ENCODE results near the gene DNM2.

DNM2 gene

DNA sequence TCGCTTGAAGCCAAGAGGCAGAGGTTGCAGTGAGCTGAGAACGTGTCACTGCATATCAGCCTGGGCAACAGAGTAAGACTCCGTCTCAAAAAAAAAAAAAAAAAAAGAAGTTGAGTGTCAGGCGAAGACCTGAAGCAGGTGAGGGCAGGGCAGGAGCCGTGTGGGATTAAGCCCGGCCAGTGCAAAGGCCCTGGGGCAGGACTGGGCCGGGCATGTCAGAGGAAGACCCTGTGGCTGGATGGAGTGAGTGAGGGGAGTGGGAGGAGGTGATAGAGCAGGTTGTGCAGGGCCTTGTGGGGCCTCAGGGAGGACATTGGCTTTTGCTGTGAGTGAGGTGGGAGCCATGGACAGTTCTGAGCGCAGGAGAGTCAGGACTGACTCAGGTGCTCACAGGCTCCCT is 70.3 kb downstream of the DNM2 start:
- ChIA-PET POLR2A (no interaction called here), CTCF (interaction anchor here (1.2 to 2.0 kb wide), 4 partner anchors 7 to 71 kb away, joined by 3 to 5 read pairs (median 3); partner anchors contain the start of gene DNM2)
- no peak for DNase-seq (ENCODE audit: extremely low spot score)
- TF ChIP-seq, protein P1, sequence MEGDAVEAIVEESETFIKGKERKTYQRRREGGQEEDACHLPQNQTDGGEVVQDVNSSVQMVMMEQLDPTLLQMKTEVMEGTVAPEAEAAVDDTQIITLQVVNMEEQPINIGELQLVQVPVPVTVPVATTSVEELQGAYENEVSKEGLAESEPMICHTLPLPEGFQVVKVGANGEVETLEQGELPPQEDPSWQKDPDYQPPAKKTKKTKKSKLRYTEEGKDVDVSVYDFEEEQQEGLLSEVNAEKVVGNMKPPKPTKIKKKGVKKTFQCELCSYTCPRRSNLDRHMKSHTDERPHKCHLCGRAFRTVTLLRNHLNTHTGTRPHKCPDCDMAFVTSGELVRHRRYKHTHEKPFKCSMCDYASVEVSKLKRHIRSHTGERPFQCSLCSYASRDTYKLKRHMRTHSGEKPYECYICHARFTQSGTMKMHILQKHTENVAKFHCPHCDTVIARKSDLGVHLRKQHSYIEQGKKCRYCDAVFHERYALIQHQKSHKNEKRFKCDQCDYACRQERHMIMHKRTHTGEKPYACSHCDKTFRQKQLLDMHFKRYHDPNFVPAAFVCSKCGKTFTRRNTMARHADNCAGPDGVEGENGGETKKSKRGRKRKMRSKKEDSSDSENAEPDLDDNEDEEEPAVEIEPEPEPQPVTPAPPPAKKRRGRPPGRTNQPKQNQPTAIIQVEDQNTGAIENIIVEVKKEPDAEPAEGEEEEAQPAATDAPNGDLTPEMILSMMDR (IDR thresholded peaks at IDR 0.05; ENCODE audit: control extremely low read depth, extremely low read depth, low read depth, missing control alignments) = no peak

- CTCF ChIA-PET = interaction anchor here (2.0 kb wide), 1 partner anchor 73 kb away, joined by 5 read pairs; the partner anchor contains the start of gene DNM2
- DNase-seq (ENCODE audit: extremely low spot score) = no peak
- TF ChIP-seq, protein P1 (IDR thresholded peaks at IDR 0.05; ENCODE audit: control extremely low read depth, extremely low read depth, low read depth, missing control alignments) = no peak
- POLR2A ChIA-PET = no interaction called here
These were observed 72.0 kb downstream of the DNM2 start for GRCh38 chr19:10789866-10790265.

GRCh38 chr19:10796653-10797052 is 78.8 kb downstream of the DNM2 start:
- no peak for DNase-seq (ENCODE audit: extremely low spot score)
- POLR2A ChIA-PET = interaction anchor here (0.6 kb wide), 1 partner anchor 145 kb away, joined by 5 read pairs; no protein-coding TSS in a partner anchor
- TF ChIP-seq, protein P1 (IDR thresholded peaks at IDR 0.05; ENCODE audit: control extremely low read depth, extremely low read depth, low read depth, missing control alignments) = no peak
- CTCF ChIA-PET = interaction anchor here (1.7 kb wide), 1 partner anchor 80 kb away, joined by 4 read pairs; no protein-coding TSS in a partner anchor

DNA sequence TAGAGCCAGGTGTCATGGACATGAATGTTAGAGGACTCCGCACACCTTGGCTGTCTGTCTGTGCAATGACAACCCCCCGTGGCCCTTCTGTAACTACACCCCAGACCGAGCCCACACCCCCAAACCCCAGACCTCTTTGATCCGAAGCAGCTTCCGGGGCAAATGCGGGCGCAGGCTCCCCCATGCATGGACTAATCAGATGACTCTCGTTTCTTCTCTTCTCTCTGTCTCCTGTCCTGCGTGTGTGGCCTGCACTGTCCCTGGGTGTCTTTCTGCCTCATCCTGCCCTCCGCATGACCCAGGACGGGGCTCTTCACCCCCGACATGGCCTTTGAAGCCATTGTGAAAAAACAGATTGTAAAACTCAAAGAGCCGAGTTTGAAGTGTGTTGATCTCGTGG is 79.2 kb downstream of the DNM2 start:
- ChIA-PET POLR2A (interaction anchor here (0.6 kb wide), 1 partner anchor 145 kb away, joined by 5 read pairs; no protein-coding TSS in a partner anchor), CTCF (interaction anchor here (1.7 kb wide), 1 partner anchor 80 kb away, joined by 4 read pairs; no protein-coding TSS in a partner anchor)
- no peak for DNase-seq (ENCODE audit: extremely low spot score)
- TF ChIP-seq, protein P1 (IDR thresholded peaks at IDR 0.05; ENCODE audit: control extremely low read depth, extremely low read depth, low read depth, missing control alignments) = no peak

GRCh38 chr19:10797541-10798256 is 79.8 kb downstream of the DNM2 start:
- ChIA-PET CTCF (no interaction called here), POLR2A (interaction anchor here (0.6 kb wide), 1 partner anchor 146 kb away, joined by 5 read pairs; no protein-coding TSS in a partner anchor)
- TF ChIP-seq, protein P1 (IDR thresholded peaks at IDR 0.05; ENCODE audit: control extremely low read depth, extremely low read depth, low read depth, missing control alignments) = no peak
- DNase-seq (ENCODE audit: extremely low spot score) = peak; percentile 72

GRCh38 chr19:10800488-10800887 is 82.6 kb downstream of the DNM2 start:
- DNase-seq (ENCODE audit: extremely low spot score) = no peak
- ChIA-PET POLR2A (no interaction called here), CTCF (interaction anchor here (1.0 to 1.1 kb wide), 2 partner anchors 64 to 83 kb away, joined by 3 read pairs; partner anchors contain the start of gene DNM2)
- TF ChIP-seq, protein P1 (IDR thresholded peaks at IDR 0.05; ENCODE audit: control extremely low read depth, extremely low read depth, low read depth, missing control alignments) = no peak
